ENCODE measurements around the gene GIMAP1.

DNA sequence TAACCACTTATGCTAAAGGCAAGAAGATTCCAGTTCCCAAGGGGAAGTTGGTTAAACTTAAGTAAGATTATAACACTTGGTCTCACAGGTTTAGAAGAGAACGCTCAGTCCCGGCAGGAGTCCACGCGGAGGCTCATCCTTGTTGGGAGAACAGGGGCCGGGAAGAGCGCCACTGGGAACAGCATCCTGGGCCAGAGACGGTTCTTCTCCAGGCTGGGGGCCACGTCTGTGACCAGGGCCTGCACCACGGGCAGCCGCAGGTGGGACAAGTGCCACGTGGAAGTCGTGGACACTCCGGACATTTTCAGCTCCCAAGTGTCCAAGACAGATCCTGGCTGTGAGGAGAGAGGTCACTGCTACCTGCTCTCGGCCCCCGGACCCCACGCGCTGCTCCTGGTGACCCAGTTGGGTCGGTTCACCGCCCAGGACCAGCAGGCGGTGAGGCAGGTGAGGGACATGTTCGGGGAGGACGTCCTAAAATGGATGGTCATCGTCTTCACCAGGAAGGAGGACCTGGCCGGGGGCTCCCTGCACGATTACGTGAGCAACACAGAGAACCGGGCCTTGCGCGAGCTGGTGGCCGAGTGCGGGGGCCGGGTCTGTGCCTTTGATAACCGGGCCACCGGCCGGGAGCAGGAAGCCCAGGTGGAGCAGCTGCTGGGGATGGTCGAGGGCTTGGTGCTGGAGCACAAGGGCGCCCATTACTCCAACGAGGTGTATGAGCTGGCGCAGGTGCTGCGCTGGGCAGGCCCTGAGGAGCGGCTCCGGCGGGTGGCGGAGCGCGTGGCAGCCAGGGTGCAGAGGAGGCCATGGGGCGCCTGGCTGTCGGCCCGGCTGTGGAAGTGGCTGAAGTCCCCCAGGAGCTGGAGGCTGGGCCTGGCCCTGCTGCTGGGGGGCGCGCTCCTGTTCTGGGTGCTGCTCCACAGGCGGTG lies 3.8 kb downstream of the GIMAP1 start:
- TF ChIP-seq RAD21 (IDR thresholded peaks at IDR 0.05 in 1 of 2, conservative IDR thresholded peaks at IDR 0.05 in 1 of 2; ENCODE audit: low read depth in 2 of 2, low read length in 2 of 2) (no peak), SP1 (IDR thresholded peaks at IDR 0.05; ENCODE audit: low read depth, low read length) (no peak), TEAD4 (IDR thresholded peaks at IDR 0.05; ENCODE audit: low read depth, low read length) (no peak), CEBPB (IDR thresholded peaks at IDR 0.05; ENCODE audit: low read depth, low read length) (no peak), CREB1 (IDR thresholded peaks at IDR 0.05) (no peak), POLR2A (IDR thresholded peaks at IDR 0.05; ENCODE audit: control extremely low read depth in 1 of 2, low read depth in 2 of 2, low read length in 2 of 2) (no peak), EP300 (IDR thresholded peaks at IDR 0.05; ENCODE audit: borderline replicate concordance in 1 of 2, low read depth in 2 of 2, low read length in 2 of 2) (no peak), SAP30 (IDR thresholded peaks at IDR 0.05; ENCODE audit: insufficient read depth, insufficient replicate concordance, low read length) (no peak)
- TF ChIP-seq, protein P1, sequence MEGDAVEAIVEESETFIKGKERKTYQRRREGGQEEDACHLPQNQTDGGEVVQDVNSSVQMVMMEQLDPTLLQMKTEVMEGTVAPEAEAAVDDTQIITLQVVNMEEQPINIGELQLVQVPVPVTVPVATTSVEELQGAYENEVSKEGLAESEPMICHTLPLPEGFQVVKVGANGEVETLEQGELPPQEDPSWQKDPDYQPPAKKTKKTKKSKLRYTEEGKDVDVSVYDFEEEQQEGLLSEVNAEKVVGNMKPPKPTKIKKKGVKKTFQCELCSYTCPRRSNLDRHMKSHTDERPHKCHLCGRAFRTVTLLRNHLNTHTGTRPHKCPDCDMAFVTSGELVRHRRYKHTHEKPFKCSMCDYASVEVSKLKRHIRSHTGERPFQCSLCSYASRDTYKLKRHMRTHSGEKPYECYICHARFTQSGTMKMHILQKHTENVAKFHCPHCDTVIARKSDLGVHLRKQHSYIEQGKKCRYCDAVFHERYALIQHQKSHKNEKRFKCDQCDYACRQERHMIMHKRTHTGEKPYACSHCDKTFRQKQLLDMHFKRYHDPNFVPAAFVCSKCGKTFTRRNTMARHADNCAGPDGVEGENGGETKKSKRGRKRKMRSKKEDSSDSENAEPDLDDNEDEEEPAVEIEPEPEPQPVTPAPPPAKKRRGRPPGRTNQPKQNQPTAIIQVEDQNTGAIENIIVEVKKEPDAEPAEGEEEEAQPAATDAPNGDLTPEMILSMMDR (IDR thresholded peaks at IDR 0.05; ENCODE audit: control extremely low read depth in 1 of 3, insufficient read depth in 1 of 3, low read depth in 1 of 3, low read length in 3 of 3), result no peak
- TF ChIP-seq, protein P2, sequence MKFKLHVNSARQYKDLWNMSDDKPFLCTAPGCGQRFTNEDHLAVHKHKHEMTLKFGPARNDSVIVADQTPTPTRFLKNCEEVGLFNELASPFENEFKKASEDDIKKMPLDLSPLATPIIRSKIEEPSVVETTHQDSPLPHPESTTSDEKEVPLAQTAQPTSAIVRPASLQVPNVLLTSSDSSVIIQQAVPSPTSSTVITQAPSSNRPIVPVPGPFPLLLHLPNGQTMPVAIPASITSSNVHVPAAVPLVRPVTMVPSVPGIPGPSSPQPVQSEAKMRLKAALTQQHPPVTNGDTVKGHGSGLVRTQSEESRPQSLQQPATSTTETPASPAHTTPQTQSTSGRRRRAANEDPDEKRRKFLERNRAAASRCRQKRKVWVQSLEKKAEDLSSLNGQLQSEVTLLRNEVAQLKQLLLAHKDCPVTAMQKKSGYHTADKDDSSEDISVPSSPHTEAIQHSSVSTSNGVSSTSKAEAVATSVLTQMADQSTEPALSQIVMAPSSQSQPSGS (IDR thresholded peaks at IDR 0.05; ENCODE audit: low read length), result no peak

Data from H1 (cell line).